ENCODE measurements around the gene OVCH1.

OVCH1 gene, protein sequence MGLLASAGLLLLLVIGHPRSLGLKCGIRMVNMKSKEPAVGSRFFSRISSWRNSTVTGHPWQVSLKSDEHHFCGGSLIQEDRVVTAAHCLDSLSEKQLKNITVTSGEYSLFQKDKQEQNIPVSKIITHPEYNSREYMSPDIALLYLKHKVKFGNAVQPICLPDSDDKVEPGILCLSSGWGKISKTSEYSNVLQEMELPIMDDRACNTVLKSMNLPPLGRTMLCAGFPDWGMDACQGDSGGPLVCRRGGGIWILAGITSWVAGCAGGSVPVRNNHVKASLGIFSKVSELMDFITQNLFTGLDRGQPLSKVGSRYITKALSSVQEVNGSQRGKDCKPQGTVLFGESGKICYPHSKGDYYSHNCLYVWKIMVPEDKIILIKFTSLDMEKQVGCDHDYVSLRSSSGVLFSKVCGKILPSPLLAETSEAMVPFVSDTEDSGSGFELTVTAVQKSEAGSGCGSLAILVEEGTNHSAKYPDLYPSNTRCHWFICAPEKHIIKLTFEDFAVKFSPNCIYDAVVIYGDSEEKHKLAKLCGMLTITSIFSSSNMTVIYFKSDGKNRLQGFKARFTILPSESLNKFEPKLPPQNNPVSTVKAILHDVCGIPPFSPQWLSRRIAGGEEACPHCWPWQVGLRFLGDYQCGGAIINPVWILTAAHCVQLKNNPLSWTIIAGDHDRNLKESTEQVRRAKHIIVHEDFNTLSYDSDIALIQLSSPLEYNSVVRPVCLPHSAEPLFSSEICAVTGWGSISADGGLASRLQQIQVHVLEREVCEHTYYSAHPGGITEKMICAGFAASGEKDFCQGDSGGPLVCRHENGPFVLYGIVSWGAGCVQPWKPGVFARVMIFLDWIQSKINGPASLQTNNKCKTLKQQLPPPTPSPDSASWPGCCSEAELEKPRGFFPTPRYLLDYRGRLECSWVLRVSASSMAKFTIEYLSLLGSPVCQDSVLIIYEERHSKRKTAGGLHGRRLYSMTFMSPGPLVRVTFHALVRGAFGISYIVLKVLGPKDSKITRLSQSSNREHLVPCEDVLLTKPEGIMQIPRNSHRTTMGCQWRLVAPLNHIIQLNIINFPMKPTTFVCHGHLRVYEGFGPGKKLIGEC

GRCh38 chr12:29497588-29497987 is at the start of gene OVCH1:
Gene OVCH1, minus strand, starts transcription at chr12:29497686. Its CDS starts 0 bp downstream, at chr12:29497686.
- no peak for DNase-seq (ENCODE audit: low read depth)

DNA sequence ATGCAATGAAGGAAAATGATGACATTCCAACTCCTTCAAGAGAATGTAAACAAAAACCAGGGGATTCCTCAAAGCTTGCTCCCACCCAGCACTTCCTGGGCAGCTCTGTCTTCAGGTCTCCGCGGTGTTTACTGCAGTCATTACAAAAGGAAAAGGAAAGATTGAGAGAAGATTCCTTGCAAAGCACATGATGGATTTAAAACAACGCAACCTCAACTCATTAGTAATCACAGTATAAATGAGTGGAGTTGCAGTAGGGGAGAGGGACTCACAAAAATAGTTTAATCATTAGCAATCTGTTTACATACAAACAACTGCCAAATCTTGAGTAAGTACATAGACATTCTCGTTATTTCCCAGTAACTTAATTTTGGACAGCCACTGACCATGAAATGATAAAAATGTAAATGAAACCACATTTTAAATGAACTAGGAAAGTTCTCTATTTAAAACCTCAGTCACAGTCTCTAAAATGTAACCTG is 49.7 kb upstream of the OVCH1 start:
- no peak for DNase-seq (ENCODE audit: low read depth)

DNA sequence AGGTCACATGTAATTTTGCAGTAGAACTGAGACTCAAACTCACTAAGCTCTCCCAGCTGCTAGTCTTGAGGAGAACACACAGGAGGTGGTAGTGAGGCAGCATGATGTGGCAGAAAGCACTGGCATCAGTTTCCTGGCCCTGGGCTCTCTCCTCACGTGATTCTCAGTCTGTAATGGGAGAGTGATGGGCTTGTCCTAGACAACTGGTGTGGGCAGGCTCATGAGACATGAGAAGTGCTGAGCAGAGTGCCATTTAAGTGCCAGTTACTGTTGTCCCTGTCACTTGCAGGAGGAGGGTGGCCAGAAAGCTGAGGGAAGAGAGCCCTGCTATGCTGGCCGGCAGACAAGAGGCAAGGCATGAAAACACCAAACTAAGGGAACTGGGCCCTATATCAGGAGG is 48.5 kb upstream of the OVCH1 start:
- DNase-seq (ENCODE audit: low read depth) = no peak

DNA sequence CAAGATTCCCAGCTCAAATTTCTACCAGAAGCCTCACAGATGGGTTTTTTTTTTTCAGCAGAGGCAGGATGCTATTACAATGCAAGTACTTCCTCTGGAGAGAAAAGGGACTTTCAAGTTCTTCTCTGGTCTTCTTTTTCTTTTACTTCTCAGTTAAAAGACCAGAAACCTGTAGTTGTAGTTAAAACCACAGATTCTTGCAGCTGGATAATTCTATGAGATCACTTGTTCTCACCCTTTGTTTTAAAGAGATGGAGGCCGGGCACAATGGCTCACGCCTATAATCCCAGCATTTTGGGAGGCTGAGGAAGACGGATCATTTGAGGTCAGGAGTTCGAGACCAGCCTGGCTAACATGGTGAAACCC is 47.6 kb upstream of the OVCH1 start:
- DNase-seq (ENCODE audit: low read depth) = no peak

- DNase-seq (ENCODE audit: low read depth) = no peak
Observed at GRCh38 chr12:29544428-29545101, 47.1 kb upstream of the OVCH1 start.

DNA sequence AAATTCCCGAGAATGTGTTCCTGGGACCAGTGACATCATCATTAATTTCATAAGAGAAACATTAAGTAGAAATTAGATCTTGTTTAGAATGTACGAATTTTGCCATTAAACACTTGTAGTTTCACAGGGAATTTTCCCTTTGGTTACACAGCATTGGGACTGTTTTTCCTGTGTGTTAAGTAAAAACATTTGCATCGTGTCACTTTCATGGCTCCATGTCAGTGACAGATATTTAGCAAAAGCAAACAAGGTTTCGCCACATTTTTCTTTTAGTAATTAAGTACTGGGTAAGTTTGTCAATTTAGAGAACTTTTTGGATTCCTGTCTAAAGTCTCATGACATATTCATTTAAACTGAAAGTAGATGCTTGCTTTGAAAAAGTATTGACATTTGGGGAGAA is 45.5 kb upstream of the OVCH1 start:
- DNase-seq (ENCODE audit: low read depth) = no peak

GRCh38 chr12:29537298-29537697 is 39.8 kb upstream of the OVCH1 start:
- no peak for DNase-seq (ENCODE audit: low read depth)

- no peak for DNase-seq (ENCODE audit: low read depth)
Observed at GRCh38 chr12:29534935-29535334, 37.4 kb upstream of the OVCH1 start.

GRCh38 chr12:29533815-29534489 is 36.5 kb upstream of the OVCH1 start:
- DNase-seq (ENCODE audit: low read depth) = no peak

- no peak for DNase-seq (ENCODE audit: low read depth)
Observed at GRCh38 chr12:29531471-29531870, 34.0 kb upstream of the OVCH1 start.

DNA sequence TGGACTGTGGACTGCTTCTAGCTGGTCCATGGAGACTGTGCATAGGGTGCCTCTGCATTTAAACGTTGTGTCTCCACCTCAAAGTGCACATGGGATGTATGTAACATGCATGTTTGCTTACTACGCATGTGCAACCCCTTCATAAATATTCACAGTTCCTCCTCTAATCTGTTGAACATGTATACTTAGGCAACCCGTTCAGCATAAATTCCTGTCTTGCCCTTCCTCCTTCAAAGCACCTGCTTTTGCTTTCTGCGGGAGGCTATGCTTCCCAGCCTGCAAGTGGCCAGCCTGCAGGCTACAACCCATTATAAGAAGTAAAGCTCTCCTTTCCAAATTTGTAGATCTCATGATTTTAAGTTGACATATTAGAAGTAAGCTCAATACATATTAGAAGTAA is 33.0 kb upstream of the OVCH1 start:
- no peak for DNase-seq (ENCODE audit: low read depth)

DNA sequence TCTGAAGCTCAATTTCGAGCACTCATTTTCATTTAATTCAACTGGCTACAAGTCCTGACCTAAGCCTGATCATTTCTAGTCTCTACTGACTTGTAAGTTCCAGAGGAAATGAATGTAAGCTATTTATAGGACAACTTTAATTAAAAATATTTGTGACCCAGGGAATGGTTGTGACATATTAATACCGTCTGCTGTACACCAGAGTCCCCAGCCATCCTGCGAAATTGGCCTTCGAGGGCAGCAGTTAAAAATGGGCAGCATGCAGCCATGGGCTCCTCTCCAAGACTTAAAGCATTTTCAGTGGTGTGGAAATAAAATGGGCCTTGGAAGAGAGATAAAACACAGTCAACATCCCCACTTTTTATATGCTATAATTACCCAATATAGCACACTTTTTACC is 30.7 kb upstream of the OVCH1 start:
- DNase-seq (ENCODE audit: low read depth) = no peak

- no peak for DNase-seq (ENCODE audit: low read depth)
Observed at GRCh38 chr12:29521951-29522350, 24.5 kb upstream of the OVCH1 start.

DNA sequence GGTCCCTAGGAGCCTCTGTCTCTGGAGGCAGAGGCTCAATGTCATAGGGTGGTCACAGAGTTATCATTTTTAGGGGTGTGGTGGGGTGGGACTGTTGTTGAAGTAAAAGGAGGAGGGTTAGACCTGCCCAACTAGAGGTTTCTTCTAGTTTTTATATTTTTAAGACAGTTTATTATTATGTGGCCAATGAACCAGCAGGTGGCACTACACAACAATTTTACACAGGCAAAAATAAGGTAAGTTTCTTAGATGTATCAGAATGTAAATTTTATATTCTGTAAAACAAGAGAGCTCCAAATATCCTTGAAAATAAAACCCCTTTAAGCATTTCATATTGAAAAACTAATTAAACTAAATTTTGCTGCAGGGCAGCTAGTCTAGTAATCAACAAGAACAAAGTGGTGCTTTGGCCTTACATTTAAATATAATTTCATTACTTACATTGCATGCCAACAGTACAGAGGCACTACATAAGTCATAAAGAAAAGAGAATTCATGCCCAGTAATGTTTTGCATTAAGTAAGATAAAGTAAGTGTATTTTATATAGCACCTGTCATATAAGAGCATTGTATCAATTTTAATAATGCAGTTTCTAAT is 22.2 kb upstream of the OVCH1 start:
- peak; percentile 38 for DNase-seq (ENCODE audit: low read depth)

DNA sequence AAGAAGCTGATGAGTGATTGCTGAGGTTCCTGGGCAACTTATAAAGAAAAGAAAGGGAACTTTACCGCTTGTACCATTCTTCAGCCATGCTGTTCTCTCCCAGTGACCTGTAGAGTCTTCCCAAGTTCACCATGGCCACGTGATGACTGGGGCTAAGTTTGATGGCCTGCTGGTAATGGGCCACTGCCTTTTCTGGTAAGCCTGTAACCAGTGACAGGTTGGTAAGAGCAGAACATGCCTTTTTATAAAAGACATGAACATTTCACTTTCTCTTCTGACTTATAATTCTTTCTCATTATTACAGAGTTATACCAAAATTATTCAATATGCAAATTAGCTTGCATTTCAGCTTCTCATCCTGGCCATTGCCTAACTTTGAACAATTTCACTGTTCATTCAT is 20.9 kb upstream of the OVCH1 start:
- DNase-seq (ENCODE audit: low read depth) = no peak

- DNase-seq (ENCODE audit: low read depth) = no peak
Observed at GRCh38 chr12:29517264-29517663, 19.8 kb upstream of the OVCH1 start.

DNA sequence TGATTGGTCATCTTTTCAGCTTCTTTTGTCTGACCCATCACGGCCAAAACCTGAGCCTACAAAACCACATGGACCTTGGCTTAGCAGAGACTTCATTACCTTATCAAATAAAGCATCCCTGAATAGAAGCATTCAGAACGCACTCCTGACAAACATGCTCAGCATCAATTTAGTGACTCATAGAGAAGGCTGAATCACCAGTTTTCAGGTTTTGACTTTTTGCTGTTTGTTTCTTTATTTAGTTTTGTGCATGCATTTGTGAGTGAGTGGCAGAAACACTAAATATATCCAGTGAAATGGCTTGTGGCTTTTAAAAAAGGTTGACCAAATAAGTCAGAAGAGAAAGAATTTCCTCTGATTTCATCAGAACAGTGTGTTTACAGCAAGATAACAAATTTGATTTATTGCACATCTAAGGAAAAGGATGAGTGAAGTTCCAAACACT is 19.0 kb upstream of the OVCH1 start:
- DNase-seq (ENCODE audit: low read depth) = no peak

DNA sequence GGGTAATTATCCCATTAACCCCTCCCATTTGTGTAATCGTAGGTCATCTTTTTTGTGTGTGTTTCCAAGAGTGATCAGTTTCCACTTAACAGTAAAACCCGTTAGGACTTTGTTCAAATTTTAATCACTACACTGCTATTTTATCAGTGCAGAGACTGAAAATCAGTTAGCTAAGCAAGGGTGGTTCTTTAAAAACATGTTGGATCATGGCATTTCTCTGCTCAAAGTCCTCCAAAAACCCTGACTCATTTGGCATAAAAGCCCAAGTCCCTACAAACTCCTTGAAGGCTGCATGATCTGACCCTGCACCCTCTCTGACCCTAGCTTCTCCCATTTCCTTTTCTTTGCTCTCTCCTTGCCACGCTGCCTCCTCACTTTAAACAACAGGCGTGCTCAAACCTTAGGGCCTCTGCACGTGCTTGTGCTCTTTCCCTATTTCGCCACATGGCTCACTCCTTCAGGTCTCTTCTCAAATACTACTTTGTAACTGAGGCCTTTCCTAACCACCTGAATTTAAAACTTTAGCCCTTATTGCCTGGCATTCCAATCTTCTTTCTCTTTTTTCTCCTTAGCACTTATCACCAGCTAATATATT is 13.2 kb upstream of the OVCH1 start:
- peak; percentile 13 for DNase-seq (ENCODE audit: low read depth)

GRCh38 chr12:29509503-29509902 is 12.0 kb upstream of the OVCH1 start:
- DNase-seq (ENCODE audit: low read depth) = no peak

DNA sequence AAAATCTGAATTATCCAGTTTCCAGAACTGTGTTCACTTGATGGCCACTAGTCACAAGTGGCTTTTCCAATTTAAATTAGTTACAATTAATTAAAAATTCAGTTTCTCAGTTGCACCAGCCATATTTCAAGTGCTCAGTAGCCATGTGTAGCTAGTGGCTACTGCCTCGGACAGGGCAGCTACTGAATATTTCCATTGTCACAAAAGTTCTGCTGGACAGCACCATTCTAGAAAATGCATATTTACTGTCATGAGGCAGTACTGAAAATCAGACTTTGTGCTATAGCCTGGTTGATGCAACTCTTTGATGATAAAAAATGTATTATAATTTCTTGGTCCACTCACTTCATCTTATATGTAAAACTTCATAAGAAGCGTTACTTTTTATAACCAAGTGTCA is 11.5 kb upstream of the OVCH1 start:
- no peak for DNase-seq (ENCODE audit: low read depth)

DNA sequence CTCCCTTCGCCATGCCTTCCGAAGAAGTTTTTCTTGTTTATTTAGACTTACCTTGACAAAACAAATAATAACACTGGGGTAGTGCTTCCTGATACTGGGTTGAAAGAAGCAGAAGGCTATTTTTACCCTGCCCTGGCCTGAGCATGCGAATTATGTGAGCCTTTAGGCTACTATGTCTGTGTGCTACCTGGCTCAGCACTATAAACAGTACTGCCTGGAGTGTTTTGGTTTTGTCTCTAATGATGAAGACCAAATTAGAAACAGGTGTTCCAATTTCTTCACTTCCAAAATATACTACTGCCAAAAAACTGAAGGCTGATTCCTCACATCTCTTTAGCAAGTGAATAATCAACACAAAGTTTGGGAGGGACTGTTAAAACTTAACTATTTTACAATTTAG is 7.6 kb upstream of the OVCH1 start:
- DNase-seq (ENCODE audit: low read depth) = no peak

Data from stromal cell of bone marrow (primary cell).